Epithelial cell of proximal tubule (primary cell): ENCODE results near the gene OR11G2. TPM values are rescaled to one million over a fixed set of nuclear protein-coding genes. Genes with fewer than 3 reads are reported as not detected.
"Not testable (repeated sequence)": the region's sequence is repeated elsewhere in the genome, so short reads cannot be mapped to it uniquely, and the experiment has no call there.

Experiments used
- DNase-seq: peaks from one replicate; pipeline ENCODE4 v3.0.0-alpha.2; 2011; ENCODE audit warnings: low read depth
- H3K4me3 ChIP-seq: 2 replicates; pipeline ENCODE4 v1.5.1; 2011; ENCODE audit warnings: low read depth, mild to moderate bottlenecking, low read length
- total RNA-seq: library from RNA; depleted of rRNA; stranded (reverse); fragments of >200 nt; gene quantifications from 2 replicates; pipeline ENCODE4 v1.2.3, GENCODE V29; 2015
- TF ChIP-seq, protein P1 (sequence below): conservative IDR thresholded peaks from 2 replicates; pipeline ENCODE4 v1.5.1; 2012; ENCODE audit warnings: low read depth, mild to moderate bottlenecking, low read length

Gene OR11G2
- total RNA-seq, 1 donor from 2014 or later: not detected

DNA sequence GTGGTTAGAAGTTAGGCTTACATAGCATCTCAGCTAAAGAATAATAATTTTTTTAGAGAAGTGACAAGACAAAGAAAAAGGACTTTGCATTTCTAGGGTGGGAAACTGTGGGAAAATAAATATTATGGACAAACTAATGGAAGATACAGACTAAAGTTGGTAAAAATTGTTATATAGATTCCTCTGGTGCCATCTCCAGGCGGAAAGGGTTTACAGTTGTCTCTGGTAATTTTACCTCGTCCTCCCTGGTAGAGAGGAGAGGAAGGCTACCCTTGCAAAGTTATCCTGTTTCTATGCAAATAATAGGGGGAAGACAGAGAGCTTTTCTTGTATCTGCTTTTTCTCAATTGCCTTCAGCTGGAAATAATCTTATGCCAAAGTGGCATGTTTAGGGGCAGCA lies 5.2 kb downstream of the OR11G2 start:
- TF ChIP-seq, protein P1, sequence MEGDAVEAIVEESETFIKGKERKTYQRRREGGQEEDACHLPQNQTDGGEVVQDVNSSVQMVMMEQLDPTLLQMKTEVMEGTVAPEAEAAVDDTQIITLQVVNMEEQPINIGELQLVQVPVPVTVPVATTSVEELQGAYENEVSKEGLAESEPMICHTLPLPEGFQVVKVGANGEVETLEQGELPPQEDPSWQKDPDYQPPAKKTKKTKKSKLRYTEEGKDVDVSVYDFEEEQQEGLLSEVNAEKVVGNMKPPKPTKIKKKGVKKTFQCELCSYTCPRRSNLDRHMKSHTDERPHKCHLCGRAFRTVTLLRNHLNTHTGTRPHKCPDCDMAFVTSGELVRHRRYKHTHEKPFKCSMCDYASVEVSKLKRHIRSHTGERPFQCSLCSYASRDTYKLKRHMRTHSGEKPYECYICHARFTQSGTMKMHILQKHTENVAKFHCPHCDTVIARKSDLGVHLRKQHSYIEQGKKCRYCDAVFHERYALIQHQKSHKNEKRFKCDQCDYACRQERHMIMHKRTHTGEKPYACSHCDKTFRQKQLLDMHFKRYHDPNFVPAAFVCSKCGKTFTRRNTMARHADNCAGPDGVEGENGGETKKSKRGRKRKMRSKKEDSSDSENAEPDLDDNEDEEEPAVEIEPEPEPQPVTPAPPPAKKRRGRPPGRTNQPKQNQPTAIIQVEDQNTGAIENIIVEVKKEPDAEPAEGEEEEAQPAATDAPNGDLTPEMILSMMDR: no peak
- H3K4me3 ChIP-seq: no peak overlapping the region
- no peak for DNase-seq

DNA sequence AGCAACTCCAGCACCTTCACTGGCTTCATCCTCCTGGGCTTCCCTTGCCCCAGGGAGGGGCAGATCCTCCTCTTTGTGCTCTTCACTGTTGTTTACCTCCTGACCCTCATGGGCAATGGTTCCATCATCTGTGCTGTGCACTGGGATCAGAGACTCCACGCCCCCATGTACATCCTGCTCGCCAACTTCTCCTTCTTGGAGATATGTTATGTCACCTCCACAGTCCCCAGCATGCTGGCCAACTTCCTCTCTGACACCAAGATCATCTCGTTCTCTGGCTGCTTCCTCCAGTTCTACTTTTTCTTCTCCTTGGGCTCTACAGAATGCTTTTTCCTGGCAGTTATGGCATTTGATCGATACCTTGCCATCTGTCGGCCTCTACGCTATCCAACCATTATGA lies 6.8 kb downstream of the OR11G2 start:
- no peak overlapping the region for H3K4me3 ChIP-seq
- TF ChIP-seq, protein P1: no peak
- DNase-seq: no peak

DNA sequence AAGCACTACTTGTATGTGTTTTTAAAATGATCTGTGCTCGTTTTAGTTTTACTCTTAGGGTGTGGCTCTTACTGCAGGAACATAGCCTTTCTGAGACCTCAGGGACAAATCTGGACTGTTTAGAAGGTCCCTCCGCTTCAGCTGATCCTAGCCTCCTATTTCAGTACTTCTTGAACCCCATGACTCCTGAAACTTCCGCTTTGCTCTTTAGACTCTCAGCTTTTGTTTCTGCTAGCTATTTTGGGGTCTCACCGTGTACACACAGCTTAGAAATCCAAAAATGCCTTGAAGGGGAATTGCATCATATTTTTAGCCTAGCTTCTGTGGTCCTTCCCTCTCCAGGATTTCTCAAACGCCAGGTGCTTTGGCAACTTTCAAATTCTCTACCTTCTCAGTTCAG lies 8.3 kb downstream of the OR11G2 start:
- no peak overlapping the region for H3K4me3 ChIP-seq
- TF ChIP-seq, protein P1: no peak
- no peak for DNase-seq

DNA sequence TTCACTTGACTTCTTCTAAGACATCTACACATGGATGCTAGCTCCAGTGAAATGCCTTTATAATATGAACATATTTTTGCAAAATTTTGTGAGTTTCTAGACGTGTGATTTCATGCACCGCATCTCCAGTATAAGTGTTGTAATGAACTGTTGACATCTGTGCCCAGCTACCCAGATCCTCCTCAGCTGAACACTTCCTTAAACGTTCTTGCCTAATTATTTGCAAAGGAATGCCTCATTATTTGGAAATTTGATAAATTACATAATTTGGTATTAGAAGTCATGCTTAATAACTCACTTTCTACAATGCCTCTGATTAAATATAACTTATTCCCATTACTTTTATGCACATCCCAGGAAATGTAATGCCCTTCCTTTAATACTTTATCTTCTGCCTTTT lies 14.0 kb downstream of the OR11G2 start:
- H3K4me3 ChIP-seq: no peak overlapping the region
- DNase-seq: no peak
- TF ChIP-seq, protein P1: no peak

DNA sequence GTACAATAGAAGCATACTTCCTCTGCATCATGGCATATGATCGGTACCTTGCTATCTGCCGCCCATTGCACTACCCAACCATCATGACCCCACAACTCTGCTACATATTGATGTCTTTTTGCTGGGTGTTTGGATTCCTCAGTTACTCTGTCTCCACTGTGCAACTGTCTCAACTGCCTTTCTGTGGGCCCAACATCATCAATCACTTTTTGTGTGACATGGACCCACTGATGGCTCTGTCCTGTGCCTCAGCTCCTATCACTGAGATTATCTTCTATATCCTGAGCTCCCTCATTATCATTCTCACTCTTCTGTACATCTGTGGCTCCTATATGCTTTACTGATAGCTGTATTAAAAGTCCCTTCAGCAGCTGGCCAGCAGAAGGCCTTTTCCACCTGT lies 18.9 kb downstream of the OR11G2 start:
- no peak for DNase-seq
- H3K4me3 ChIP-seq: no peak overlapping the region
- TF ChIP-seq, protein P1: no peak

DNA sequence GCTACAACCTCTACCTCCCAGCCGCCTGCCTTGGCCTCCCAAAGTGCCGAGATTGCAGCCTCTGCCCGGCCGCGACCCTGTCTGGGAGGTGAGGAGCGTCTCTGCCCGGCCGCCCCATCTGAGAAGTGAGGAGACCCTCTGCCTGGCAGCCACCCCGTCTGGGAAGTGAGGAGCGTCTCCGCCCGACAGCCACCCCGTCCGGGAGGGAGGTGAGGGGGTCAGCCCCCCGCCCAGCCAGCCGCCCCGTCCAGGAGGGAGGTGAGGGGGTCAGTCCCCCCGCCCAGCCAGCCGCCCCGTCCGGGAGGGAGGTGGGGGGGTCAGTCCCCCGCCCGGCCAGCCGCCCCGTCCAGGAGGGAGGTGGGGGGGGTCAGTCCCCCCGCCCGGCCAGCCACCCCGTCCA lies 21.7 kb downstream of the OR11G2 start:
- H3K4me3 ChIP-seq, DNase-seq: not testable (repeated sequence)

DNA sequence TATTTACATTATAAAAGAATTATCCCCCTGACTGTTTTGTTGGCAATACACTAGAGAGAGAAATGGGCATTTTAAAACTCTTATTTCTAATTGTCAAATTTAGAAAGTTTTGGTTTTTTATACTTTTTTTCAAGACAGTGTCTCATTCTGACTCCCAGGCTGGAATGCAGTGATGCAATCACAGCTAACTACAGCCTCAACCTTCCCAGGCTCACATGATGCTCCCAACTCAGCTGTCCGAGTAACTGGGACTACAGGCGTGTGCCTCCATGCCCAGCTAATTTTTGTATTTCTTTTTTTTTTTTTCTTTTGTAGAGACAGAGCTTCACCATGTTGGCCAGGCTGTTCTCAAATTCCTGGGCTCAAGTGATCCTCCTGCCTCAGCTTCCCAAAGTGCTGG lies 24.5 kb downstream of the OR11G2 start:
- TF ChIP-seq, protein P1: no peak
- H3K4me3 ChIP-seq: no peak overlapping the region
- DNase-seq: no peak

DNA sequence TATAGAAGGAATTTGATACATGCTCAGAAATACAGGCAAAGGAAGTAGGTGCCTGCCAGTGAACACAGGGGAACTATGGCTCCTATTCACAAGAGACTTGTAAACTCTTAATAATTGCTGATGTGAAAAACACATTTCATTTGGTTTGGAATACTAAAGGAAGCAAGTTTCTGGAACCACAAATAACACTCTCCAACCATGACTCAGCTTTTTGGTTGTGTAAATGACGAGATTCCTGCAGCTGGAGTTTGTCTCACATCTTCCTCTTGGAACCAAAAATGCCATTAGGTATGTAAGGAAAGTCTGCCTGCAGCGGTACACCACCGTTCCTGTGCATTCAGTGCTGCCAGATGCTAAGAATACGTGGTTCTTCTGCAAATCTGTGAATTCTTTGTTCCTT lies 28.3 kb downstream of the OR11G2 start:
- TF ChIP-seq, protein P1: no peak
- H3K4me3 ChIP-seq: no peak overlapping the region
- DNase-seq: no peak
